ENCODE results near the gene STUM.

GRCh38 chr1:226579781-226580323 lies 31.3 kb downstream of the STUM start:
- TF ChIP-seq SUZ12 (IDR thresholded peaks at IDR 0.05; ENCODE audit: unreplicated experiment) (no peak), CBX5 (IDR thresholded peaks at IDR 0.05; ENCODE audit: low read depth) (no peak), USF2 (IDR thresholded peaks at IDR 0.05; ENCODE audit: borderline replicate concordance, low read depth, low read length) (no peak)
